Cardiac muscle cell (in vitro differentiated cells and primary cell): ENCODE data around the gene DNTTIP2. TPM values are rescaled to one million over a fixed set of nuclear protein-coding genes. Genes with fewer than 3 reads are reported as not detected.

Experiments used
- DNase-seq, 2 donors: peaks; one replicate each; pipeline versions ENCODE4 v3.0.0 to v3.0.0-alpha.2; 2010 to 2017; ENCODE audit warnings: low read depth in 1 of 2, low spot score in 1 of 2
- H3K27ac ChIP-seq: fragments of 200-600 bp; sonication (generic); 2 replicates; pipeline ENCODE4 v1.5.1; 2016
- H3K27me3 ChIP-seq: fragments of 200-600 bp; sonication (generic); 2 replicates; pipeline ENCODE4 v1.6.0; 2016; ENCODE audit warnings: control low read depth
- H3K36me3 ChIP-seq: fragments of 200-600 bp; sonication (generic); 2 replicates; pipeline ENCODE4 v1.5.1; 2016; ENCODE audit warnings: control low read depth
- H3K4me1 ChIP-seq: fragments of 200-600 bp; sonication (generic); 2 replicates; pipeline ENCODE4 v1.8.1; 2017; ENCODE audit warnings: low read depth, mild to moderate bottlenecking, mixed run types
- H3K4me3 ChIP-seq: fragments of 200-600 bp; sonication (generic); 2 replicates; pipeline ENCODE4 v1.5.1; 2016; ENCODE audit warnings: mild to moderate bottlenecking
- H3K9me3 ChIP-seq: fragments of 200-600 bp; sonication (generic); 2 replicates; pipeline ENCODE4 v1.5.1; 2017; ENCODE audit warnings: low read depth, mild to moderate bottlenecking, control low read depth
- CTCF ChIP-seq: IDR thresholded peaks from 2 replicates; pipeline ENCODE4 v1.5.1; 2012; ENCODE audit warnings: low read depth, mild to moderate bottlenecking, low read length
- polyA plus RNA-seq: library from polyadenylated mRNA; unstranded; fragments of >200 nt; fragmentation: Nextera tagmentation; extraction: Ambion mirVana; gene quantifications from 2 replicates; pipeline ENCODE4 v1.2.1, GENCODE V29; 2016
- total RNA-seq: library from RNA; depleted of rRNA; stranded (reverse); fragments of >200 nt; gene quantifications from 2 replicates; pipeline ENCODE4 v1.2.3, GENCODE V29; 2016

Gene DNTTIP2
- total and polyA plus RNA-seq, 2 experiments from 2014 or later = 13.9 to 38.5 TPM

GRCh38 chr1:93827128-93827527 lies 51.9 kb downstream of the DNTTIP2 start:
- Histone ChIP-seq H3K4me3 (no peak overlapping the region), H3K27ac (no peak overlapping the region), H3K27me3 (no peaks in the 10 kb centered on the region), H3K9me3 (no peaks in the 10 kb centered on the region), H3K36me3 (no peaks in the 10 kb centered on the region), H3K4me1 (no peaks in the 10 kb centered on the region)
- no peak for TF ChIP-seq CTCF
- DNase-seq = no peak

GRCh38 chr1:93824834-93825233 lies 54.2 kb downstream of the DNTTIP2 start:
- H3K4me3 ChIP-seq = no peak overlapping the region
- no peaks in the 10 kb centered on the region for H3K9me3 ChIP-seq
- no peak for DNase-seq
- no peaks in the 10 kb centered on the region for H3K27me3 ChIP-seq
- no peaks in the 10 kb centered on the region for H3K36me3 ChIP-seq
- TF ChIP-seq CTCF = no peak
- H3K4me1 ChIP-seq = peaks cover 3% of the 10 kb centered on the region
- H3K27ac ChIP-seq = no peak overlapping the region

DNA sequence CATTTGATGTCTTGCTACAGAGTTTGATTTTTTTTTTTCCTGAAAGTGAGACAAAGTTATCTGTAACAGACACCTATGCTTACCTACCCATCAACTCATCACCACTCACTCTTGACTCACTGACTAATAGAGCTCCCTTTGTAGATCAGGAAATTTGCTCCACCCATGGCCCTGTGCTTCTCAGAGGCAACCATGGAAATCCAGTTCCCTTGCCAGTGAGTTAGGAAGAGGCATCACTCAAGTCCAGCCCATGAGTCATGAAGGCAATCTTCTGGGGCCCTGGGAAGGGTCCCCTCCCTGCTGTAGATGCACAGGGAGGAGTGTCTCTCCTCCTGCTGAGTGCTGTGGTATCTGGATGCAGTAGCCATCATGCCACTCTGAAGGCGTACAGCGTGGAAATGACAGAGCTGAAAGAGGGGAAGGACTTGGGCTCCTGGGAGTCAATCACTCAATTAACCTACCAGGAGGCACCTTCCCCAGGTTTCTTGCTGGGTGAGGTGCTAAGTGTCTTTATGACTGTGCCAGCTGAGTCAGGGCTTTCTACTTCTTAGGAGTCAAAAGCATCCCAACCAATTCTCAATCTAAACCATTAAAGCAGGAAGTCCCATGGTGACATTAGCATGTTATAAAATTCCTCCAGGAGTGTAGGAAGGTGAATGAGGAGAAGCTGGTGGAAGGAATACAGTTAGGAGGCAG lies 56.1 kb downstream of the DNTTIP2 start:
- Histone ChIP-seq H3K36me3 (no peaks in the 10 kb centered on the region), H3K4me3 (no peak overlapping the region), H3K27ac (no peak overlapping the region), H3K4me1 (peaks cover 3% of the 10 kb centered on the region), H3K27me3 (no peaks in the 10 kb centered on the region), H3K9me3 (no peaks in the 10 kb centered on the region)
- no peak for DNase-seq
- no peak for TF ChIP-seq CTCF

GRCh38 chr1:93821423-93822144 lies 57.4 kb downstream of the DNTTIP2 start:
- H3K27ac ChIP-seq = no peak overlapping the region

More at GRCh38 chr1:93821423-93822144, 57.4 kb downstream of the DNTTIP2 start:
- DNase-seq = no peak
- Histone ChIP-seq H3K27me3 (no peaks in the 10 kb centered on the region), H3K4me3 (no peak overlapping the region), H3K9me3 (no peaks in the 10 kb centered on the region), H3K36me3 (no peaks in the 10 kb centered on the region), H3K4me1 (peaks cover 6% of the 10 kb centered on the region)
- TF ChIP-seq CTCF = no peak
